ENCODE data around the gene FOSL2.

GRCh38 chr2:28368357-28368798, 24.3 kb upstream of the FOSL2 start:
- TF ChIP-seq CTCF (conservative IDR thresholded peaks at IDR 0.05; ENCODE audit: low read depth, low read length), result no peak
- TF ChIP-seq EZH2 (IDR thresholded peaks at IDR 0.05; ENCODE audit: borderline replicate concordance, low read depth, low read length, poor library complexity, severe bottlenecking), result no peak

All from A673 (cell line).